GM18519 (cell line): ENCODE data around the gene MALAT1.
"Not testable (repeated sequence)": the region's sequence is repeated elsewhere in the genome, so short reads cannot be mapped to it uniquely, and the experiment has no call there.

Source experiments
- ATAC-seq: cut with Tn5 transposase; IDR thresholded peaks from one replicate; pipeline ENCODE4 v1.9.1; 2021; ENCODE audit warnings: mild to moderate bottlenecking, moderate library complexity; ENCODE audit not compliant: unreplicated experiment, low FRiP score

The MALAT1 gene

GRCh38 chr11:65497141-65498041, 1.5 kb upstream of the MALAT1 start:
- peak; percentile 44 for ATAC-seq

DNA sequence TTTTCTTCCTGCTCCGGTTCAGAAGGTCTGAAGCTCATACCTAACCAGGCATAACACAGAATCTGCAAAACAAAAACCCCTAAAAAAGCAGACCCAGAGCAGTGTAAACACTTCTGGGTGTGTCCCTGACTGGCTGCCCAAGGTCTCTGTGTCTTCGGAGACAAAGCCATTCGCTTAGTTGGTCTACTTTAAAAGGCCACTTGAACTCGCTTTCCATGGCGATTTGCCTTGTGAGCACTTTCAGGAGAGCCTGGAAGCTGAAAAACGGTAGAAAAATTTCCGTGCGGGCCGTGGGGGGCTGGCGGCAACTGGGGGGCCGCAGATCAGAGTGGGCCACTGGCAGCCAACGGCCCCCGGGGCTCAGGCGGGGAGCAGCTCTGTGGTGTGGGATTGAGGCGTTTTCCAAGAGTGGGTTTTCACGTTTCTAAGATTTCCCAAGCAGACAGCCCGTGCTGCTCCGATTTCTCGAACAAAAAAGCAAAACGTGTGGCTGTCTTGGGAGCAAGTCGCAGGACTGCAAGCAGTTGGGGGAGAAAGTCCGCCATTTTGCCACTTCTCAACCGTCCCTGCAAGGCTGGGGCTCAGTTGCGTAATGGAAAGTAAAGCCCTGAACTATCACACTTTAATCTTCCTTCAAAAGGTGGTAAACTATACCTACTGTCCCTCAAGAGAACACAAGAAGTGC, 661 bp upstream of the MALAT1 start:
- no peak for ATAC-seq

GRCh38 chr11:65498727-65498976, 193 bp upstream of the MALAT1 start:
- ATAC-seq = no peak

DNA sequence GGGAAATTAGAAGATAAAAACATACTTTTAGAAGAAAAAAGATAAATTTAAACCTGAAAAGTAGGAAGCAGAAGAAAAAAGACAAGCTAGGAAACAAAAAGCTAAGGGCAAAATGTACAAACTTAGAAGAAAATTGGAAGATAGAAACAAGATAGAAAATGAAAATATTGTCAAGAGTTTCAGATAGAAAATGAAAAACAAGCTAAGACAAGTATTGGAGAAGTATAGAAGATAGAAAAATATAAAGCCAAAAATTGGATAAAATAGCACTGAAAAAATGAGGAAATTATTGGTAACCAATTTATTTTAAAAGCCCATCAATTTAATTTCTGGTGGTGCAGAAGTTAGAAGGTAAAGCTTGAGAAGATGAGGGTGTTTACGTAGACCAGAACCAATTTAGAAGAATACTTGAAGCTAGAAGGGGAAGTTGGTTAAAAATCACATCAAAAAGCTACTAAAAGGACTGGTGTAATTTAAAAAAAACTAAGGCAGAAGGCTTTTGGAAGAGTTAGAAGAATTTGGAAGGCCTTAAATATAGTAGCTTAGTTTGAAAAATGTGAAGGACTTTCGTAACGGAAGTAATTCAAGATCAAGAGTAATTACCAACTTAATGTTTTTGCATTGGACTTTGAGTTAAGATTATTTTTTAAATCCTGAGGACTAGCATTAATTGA, 1.0 kb downstream of the MALAT1 start:
- ATAC-seq = no peak

DNA sequence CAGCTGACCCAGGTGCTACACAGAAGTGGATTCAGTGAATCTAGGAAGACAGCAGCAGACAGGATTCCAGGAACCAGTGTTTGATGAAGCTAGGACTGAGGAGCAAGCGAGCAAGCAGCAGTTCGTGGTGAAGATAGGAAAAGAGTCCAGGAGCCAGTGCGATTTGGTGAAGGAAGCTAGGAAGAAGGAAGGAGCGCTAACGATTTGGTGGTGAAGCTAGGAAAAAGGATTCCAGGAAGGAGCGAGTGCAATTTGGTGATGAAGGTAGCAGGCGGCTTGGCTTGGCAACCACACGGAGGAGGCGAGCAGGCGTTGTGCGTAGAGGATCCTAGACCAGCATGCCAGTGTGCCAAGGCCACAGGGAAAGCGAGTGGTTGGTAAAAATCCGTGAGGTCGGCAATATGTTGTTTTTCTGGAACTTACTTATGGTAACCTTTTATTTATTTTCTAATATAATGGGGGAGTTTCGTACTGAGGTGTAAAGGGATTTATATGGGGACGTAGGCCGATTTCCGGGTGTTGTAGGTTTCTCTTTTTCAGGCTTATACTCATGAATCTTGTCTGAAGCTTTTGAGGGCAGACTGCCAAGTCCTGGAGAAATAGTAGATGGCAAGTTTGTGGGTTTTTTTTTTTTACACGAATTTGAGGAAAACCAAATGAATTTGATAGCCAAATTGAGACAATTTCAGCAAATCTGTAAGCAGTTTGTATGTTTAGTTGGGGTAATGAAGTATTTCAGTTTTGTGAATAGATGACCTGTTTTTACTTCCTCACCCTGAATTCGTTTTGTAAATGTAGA, 1.7 kb downstream of the MALAT1 start:
- ATAC-seq = no peak

DNA sequence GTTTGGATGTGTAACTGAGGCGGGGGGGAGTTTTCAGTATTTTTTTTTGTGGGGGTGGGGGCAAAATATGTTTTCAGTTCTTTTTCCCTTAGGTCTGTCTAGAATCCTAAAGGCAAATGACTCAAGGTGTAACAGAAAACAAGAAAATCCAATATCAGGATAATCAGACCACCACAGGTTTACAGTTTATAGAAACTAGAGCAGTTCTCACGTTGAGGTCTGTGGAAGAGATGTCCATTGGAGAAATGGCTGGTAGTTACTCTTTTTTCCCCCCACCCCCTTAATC, 2.3 kb downstream of the MALAT1 start:
- ATAC-seq = no peak

GRCh38 chr11:65501472-65502273, 2.8 kb downstream of the MALAT1 start:
- ATAC-seq = no peak

DNA sequence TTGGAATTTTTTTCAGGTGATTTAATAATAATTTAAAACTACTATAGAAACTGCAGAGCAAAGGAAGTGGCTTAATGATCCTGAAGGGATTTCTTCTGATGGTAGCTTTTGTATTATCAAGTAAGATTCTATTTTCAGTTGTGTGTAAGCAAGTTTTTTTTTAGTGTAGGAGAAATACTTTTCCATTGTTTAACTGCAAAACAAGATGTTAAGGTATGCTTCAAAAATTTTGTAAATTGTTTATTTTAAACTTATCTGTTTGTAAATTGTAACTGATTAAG, 3.4 kb downstream of the MALAT1 start:
- no peak for ATAC-seq

DNA sequence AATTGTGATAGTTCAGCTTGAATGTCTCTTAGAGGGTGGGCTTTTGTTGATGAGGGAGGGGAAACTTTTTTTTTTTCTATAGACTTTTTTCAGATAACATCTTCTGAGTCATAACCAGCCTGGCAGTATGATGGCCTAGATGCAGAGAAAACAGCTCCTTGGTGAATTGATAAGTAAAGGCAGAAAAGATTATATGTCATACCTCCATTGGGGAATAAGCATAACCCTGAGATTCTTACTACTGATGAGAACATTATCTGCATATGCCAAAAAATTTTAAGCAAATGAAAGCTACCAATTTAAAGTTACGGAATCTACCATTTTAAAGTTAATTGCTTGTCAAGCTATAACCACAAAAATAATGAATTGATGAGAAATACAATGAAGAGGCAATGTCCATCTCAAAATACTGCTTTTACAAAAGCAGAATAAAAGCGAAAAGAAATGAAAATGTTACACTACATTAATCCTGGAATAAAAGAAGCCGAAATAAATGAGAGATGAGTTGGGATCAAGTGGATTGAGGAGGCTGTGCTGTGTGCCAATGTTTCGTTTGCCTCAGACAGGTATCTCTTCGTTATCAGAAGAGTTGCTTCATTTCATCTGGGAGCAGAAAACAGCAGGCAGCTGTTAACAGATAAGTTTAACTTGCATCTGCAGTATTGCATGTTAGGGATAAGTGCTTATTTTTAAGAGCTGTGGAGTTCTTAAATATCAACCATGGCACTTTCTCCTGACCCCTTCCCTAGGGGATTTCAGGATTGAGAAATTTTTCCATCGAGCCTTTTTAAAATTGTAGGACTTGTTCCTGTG, 3.9 kb downstream of the MALAT1 start:
- no peak for ATAC-seq

GRCh38 chr11:65503368-65503948, 4.6 kb downstream of the MALAT1 start:
- no peak for ATAC-seq

- no peak for ATAC-seq
Measured at GRCh38 chr11:65503949-65504673, 5.3 kb downstream of the MALAT1 start.

DNA sequence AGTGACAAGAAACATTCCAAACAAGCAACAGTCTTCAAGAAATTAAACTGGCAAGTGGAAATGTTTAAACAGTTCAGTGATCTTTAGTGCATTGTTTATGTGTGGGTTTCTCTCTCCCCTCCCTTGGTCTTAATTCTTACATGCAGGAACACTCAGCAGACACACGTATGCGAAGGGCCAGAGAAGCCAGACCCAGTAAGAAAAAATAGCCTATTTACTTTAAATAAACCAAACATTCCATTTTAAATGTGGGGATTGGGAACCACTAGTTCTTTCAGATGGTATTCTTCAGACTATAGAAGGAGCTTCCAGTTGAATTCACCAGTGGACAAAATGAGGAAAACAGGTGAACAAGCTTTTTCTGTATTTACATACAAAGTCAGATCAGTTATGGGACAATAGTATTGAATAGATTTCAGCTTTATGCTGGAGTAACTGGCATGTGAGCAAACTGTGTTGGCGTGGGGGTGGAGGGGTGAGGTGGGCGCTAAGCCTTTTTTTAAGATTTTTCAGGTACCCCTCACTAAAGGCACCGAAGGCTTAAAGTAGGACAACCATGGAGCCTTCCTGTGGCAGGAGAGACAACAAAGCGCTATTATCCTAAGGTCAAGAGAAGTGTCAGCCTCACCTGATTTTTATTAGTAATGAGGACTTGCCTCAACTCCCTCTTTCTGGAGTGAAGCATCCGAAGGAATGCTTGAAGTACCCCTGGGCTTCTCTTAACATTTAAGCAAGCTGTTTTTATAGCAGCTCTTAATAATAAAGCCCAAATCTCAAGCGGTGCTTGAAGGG, 6.0 kb downstream of the MALAT1 start:
- ATAC-seq = no peak

- no peak for ATAC-seq
Measured at GRCh38 chr11:65505466-65506289, 6.8 kb downstream of the MALAT1 start.

DNA sequence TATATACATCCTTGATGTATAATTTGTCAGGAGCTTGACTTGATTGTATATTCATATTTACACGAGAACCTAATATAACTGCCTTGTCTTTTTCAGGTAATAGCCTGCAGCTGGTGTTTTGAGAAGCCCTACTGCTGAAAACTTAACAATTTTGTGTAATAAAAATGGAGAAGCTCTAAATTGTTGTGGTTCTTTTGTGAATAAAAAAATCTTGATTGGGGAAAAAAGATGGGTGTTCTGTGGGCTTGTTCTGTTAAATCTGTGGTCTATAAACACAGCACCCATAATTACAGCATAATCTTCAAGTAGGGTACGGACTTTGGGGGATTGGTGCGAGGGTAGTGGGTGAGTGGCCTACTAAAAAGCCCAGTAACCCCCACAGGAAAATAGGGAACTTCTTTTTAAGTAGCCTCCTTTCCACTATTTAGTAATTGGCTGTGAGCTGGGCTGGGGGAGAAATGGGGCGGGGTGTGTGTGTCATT, 7.5 kb downstream of the MALAT1 start:
- ATAC-seq = no peak

DNA sequence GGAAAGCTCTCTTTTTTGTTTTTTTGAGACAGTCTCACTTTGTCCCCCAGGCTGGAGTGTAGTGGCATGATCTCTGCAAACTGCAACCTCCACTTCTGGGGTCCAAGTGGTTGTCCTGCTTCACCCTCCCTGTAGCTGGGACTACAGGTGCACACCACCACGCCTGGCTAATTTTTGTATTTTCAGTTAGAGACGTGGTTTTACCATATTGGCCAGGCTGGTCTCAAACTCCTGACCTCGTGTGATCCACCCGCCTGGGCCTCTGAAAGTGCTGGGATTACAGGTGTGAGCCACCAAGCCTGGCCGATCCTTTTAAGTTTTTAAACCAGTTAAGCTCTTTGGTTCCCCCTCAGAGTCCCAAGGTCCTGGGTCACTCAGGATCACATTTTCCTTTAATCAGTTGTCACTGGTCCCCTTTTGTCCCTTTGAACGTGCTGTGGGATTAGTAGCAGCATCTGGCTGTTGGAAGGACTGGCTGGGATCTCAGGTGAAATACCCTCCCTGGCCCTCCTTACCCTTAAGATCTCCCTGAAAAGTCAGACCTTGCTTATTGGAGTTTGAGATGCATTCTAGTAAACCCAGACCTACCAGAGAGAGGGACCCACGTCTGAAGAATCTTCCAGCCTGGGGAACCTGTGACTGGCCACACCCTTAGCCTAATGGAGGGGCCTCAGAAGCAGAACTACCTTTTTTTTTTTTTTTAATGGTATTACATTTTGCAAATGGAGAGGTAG, 8.1 kb downstream of the MALAT1 start:
- no peak for ATAC-seq

DNA sequence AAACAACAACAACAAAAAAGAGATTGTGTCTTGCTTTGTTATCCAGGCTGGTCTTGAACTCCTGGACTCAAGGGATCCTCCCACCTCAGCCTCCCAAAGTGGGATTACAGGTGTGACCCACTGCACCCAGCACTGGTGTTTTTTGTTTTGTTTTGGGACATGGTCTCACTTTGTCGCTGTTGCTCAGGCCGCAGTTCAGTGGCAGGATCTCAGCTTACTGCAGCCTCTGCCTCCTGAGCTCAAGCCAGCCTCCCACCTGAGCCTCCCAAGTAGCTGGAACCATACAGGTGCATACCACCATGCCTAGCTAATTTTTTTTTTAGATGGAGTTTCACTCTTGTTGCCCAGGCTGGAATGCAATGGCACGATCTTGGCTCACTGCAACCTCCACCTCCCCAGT, 13.5 kb downstream of the MALAT1 start:
- not testable (repeated sequence) for ATAC-seq
